ENCODE results near the gene TRIM9. TPM values are rescaled to one million over a fixed set of nuclear protein-coding genes. Genes with fewer than 3 reads are reported as not detected.

TRIM9 gene
- total RNA-seq, 1 experiment from 2014 or later: 0.63 TPM

- H3K27me3 ChIP-seq (ENCODE audit: low read length): no peaks in the 10 kb centered on the region
- no peaks in the 10 kb centered on the region for H3K79me2 ChIP-seq (ENCODE audit: low read length)
- no peak overlapping the region for H3K4me2 ChIP-seq (ENCODE audit: low read depth, low read length, poor library complexity, severe bottlenecking)
- no peaks in the 10 kb centered on the region for H3K9me2 ChIP-seq (replicated peaks; ENCODE audit: insufficient read depth, low read length)
- H3K36me3 ChIP-seq (ENCODE audit: insufficient read depth, low read length): no peaks in the 10 kb centered on the region
- H4K20me1 ChIP-seq (ENCODE audit: insufficient read depth, low read depth, low read length): no peaks in the 10 kb centered on the region
- no peak overlapping the region for H3K9ac ChIP-seq (ENCODE audit: low read length)
- no peaks in the 10 kb centered on the region for H3K9me3 ChIP-seq (ENCODE audit: low read length)
- no peak overlapping the region for H2AFZ ChIP-seq (ENCODE audit: low read length)
- no peak overlapping the region for H3K4me3 ChIP-seq (ENCODE audit: low read length)
- no peak overlapping the region for H3K27ac ChIP-seq (ENCODE audit: low read length)
- DNase-seq: no peak
- no peaks in the 10 kb centered on the region for H3K4me1 ChIP-seq (ENCODE audit: low read length)
These were observed 76.4 kb downstream of the TRIM9 start for GRCh38 chr14:51018521-51018920.

DNA sequence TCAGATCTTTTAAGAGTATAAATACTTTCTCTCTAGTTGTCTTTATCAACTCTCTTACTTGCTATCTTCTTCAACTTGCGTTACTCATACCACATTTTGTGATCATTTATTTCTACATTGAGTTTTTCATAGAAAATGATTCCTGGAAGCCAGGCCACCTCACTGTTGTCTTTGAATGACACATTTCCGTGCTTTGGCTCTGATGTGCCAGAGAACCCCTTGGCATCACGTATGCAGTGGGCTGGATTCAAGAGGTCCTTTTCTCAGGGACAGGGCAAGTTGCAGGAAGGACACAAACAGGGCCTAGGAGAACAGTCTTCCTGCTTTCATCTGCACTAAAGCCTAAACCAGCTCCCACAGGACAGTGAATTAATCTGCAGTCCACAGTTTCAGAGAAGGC, 80.3 kb downstream of the TRIM9 start:
- Histone ChIP-seq H3K9me2 (replicated peaks; ENCODE audit: insufficient read depth, low read length) (no peaks in the 10 kb centered on the region), H3K36me3 (ENCODE audit: insufficient read depth, low read length) (no peaks in the 10 kb centered on the region), H3K9ac (ENCODE audit: low read length) (no peak overlapping the region), H2AFZ (ENCODE audit: low read length) (no peak overlapping the region), H4K20me1 (ENCODE audit: insufficient read depth, low read depth, low read length) (no peaks in the 10 kb centered on the region), H3K79me2 (ENCODE audit: low read length) (no peaks in the 10 kb centered on the region), H3K4me3 (ENCODE audit: low read length) (no peak overlapping the region), H3K27me3 (ENCODE audit: low read length) (no peaks in the 10 kb centered on the region), H3K27ac (ENCODE audit: low read length) (no peak overlapping the region), H3K9me3 (ENCODE audit: low read length) (no peaks in the 10 kb centered on the region), H3K4me1 (ENCODE audit: low read length) (no peaks in the 10 kb centered on the region), H3K4me2 (ENCODE audit: low read depth, low read length, poor library complexity, severe bottlenecking) (no peak overlapping the region)
- no peak for DNase-seq

DNA sequence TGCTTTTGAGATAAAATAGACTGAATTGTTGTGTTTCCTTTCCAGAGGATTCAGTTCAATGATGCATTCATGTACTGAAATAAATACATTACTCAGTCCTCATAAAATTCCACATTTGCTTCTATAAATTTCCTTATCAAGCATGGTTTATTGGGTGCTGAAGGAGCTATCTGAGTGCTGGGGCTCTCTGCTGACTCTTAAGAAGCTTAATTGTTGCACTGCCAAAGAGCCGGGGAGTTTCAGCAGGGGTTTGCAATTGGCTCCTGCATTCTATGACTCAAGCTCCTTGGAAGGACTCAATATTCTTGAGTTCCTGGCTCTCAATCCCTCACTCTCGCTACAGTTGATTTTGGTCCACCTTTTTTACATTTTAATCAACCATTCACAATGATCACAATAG, 80.8 kb downstream of the TRIM9 start:
- no peaks in the 10 kb centered on the region for H3K4me1 ChIP-seq (ENCODE audit: low read length)
- no peaks in the 10 kb centered on the region for H3K27me3 ChIP-seq (ENCODE audit: low read length)
- no peak for DNase-seq
- H3K9ac ChIP-seq (ENCODE audit: low read length): no peak overlapping the region
- no peak overlapping the region for H3K4me2 ChIP-seq (ENCODE audit: low read depth, low read length, poor library complexity, severe bottlenecking)
- no peaks in the 10 kb centered on the region for H3K9me2 ChIP-seq (replicated peaks; ENCODE audit: insufficient read depth, low read length)
- no peaks in the 10 kb centered on the region for H3K79me2 ChIP-seq (ENCODE audit: low read length)
- H3K36me3 ChIP-seq (ENCODE audit: insufficient read depth, low read length): no peaks in the 10 kb centered on the region
- H3K4me3 ChIP-seq (ENCODE audit: low read length): no peak overlapping the region
- H3K9me3 ChIP-seq (ENCODE audit: low read length): no peaks in the 10 kb centered on the region
- H2AFZ ChIP-seq (ENCODE audit: low read length): no peak overlapping the region
- no peak overlapping the region for H3K27ac ChIP-seq (ENCODE audit: low read length)
- no peaks in the 10 kb centered on the region for H4K20me1 ChIP-seq (ENCODE audit: insufficient read depth, low read depth, low read length)

DNA sequence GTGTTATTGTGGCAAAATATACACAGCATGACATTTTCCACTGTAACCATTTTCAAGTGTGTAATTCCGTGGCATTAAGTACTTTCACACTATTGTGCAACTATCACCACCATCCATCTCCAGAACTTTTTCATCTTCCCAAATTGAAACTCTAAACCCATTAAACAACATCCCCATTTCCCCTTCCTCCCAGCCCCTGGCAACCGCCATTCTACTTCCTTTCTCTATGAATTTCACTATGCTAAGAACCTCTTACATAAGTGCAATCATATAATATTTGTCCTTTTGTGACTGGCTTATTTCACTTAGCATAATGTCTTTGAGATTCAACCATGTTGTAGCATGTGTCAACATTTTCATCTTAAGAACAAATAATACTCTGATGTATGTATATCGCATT, 82.8 kb downstream of the TRIM9 start:
- no peaks in the 10 kb centered on the region for H3K9me2 ChIP-seq (replicated peaks; ENCODE audit: insufficient read depth, low read length)

GRCh38 chr14:51008446-51008845, 86.5 kb downstream of the TRIM9 start:
- Histone ChIP-seq H3K79me2 (ENCODE audit: low read length) (no peaks in the 10 kb centered on the region), H3K4me1 (ENCODE audit: low read length) (no peaks in the 10 kb centered on the region), H3K9me3 (ENCODE audit: low read length) (no peaks in the 10 kb centered on the region), H3K36me3 (ENCODE audit: insufficient read depth, low read length) (no peaks in the 10 kb centered on the region), H4K20me1 (ENCODE audit: insufficient read depth, low read depth, low read length) (no peaks in the 10 kb centered on the region), H3K4me2 (ENCODE audit: low read depth, low read length, poor library complexity, severe bottlenecking) (no peak overlapping the region), H3K27me3 (ENCODE audit: low read length) (no peaks in the 10 kb centered on the region), H3K9me2 (replicated peaks; ENCODE audit: insufficient read depth, low read length) (no peaks in the 10 kb centered on the region), H2AFZ (ENCODE audit: low read length) (no peak overlapping the region), H3K4me3 (ENCODE audit: low read length) (no peak overlapping the region), H3K9ac (ENCODE audit: low read length) (no peak overlapping the region), H3K27ac (ENCODE audit: low read length) (no peak overlapping the region)
- no peak for DNase-seq

More for the DNA sequence above, 82.8 kb downstream of the TRIM9 start:
- Histone ChIP-seq H3K79me2 (ENCODE audit: low read length) (no peaks in the 10 kb centered on the region), H3K4me3 (ENCODE audit: low read length) (no peak overlapping the region), H2AFZ (ENCODE audit: low read length) (no peak overlapping the region), H4K20me1 (ENCODE audit: insufficient read depth, low read depth, low read length) (no peaks in the 10 kb centered on the region), H3K27ac (ENCODE audit: low read length) (no peak overlapping the region), H3K9ac (ENCODE audit: low read length) (no peak overlapping the region), H3K9me3 (ENCODE audit: low read length) (no peaks in the 10 kb centered on the region), H3K4me1 (ENCODE audit: low read length) (no peaks in the 10 kb centered on the region), H3K4me2 (ENCODE audit: low read depth, low read length, poor library complexity, severe bottlenecking) (no peak overlapping the region), H3K27me3 (ENCODE audit: low read length) (no peaks in the 10 kb centered on the region), H3K36me3 (ENCODE audit: insufficient read depth, low read length) (no peaks in the 10 kb centered on the region)
- no peak for DNase-seq

- no peaks in the 10 kb centered on the region for H3K9me2 ChIP-seq (replicated peaks; ENCODE audit: insufficient read depth, low read length)
- H3K79me2 ChIP-seq (ENCODE audit: low read length): no peaks in the 10 kb centered on the region
- H3K27ac ChIP-seq (ENCODE audit: low read length): no peak overlapping the region
- H3K27me3 ChIP-seq (ENCODE audit: low read length): no peaks in the 10 kb centered on the region
- no peak overlapping the region for H3K4me3 ChIP-seq (ENCODE audit: low read length)
- no peak overlapping the region for H2AFZ ChIP-seq (ENCODE audit: low read length)
- H3K36me3 ChIP-seq (ENCODE audit: insufficient read depth, low read length): no peaks in the 10 kb centered on the region
- no peak overlapping the region for H3K9ac ChIP-seq (ENCODE audit: low read length)
- no peaks in the 10 kb centered on the region for H3K9me3 ChIP-seq (ENCODE audit: low read length)
- no peak for DNase-seq
- no peaks in the 10 kb centered on the region for H4K20me1 ChIP-seq (ENCODE audit: insufficient read depth, low read depth, low read length)
- no peaks in the 10 kb centered on the region for H3K4me1 ChIP-seq (ENCODE audit: low read length)
- no peak overlapping the region for H3K4me2 ChIP-seq (ENCODE audit: low read depth, low read length, poor library complexity, severe bottlenecking)
These were observed 88.1 kb downstream of the TRIM9 start for GRCh38 chr14:51006781-51007211.

- Histone ChIP-seq H3K9me2 (replicated peaks; ENCODE audit: insufficient read depth, low read length) (no peaks in the 10 kb centered on the region), H3K79me2 (ENCODE audit: low read length) (no peaks in the 10 kb centered on the region), H3K4me1 (ENCODE audit: low read length) (no peaks in the 10 kb centered on the region), H3K4me2 (ENCODE audit: low read depth, low read length, poor library complexity, severe bottlenecking) (no peak overlapping the region), H2AFZ (ENCODE audit: low read length) (no peak overlapping the region), H3K4me3 (ENCODE audit: low read length) (no peak overlapping the region), H3K27ac (ENCODE audit: low read length) (no peak overlapping the region), H3K36me3 (ENCODE audit: insufficient read depth, low read length) (no peaks in the 10 kb centered on the region), H3K9ac (ENCODE audit: low read length) (no peak overlapping the region), H3K9me3 (ENCODE audit: low read length) (no peaks in the 10 kb centered on the region), H3K27me3 (ENCODE audit: low read length) (no peaks in the 10 kb centered on the region), H4K20me1 (ENCODE audit: insufficient read depth, low read depth, low read length) (no peaks in the 10 kb centered on the region)
- DNase-seq: no peak
These were observed 88.6 kb downstream of the TRIM9 start for GRCh38 chr14:51006324-51006723.

- Histone ChIP-seq H3K9me3 (ENCODE audit: low read length) (no peaks in the 10 kb centered on the region), H3K9ac (ENCODE audit: low read length) (no peak overlapping the region), H3K79me2 (ENCODE audit: low read length) (no peaks in the 10 kb centered on the region), H2AFZ (ENCODE audit: low read length) (no peak overlapping the region), H3K4me1 (ENCODE audit: low read length) (no peaks in the 10 kb centered on the region), H3K4me3 (ENCODE audit: low read length) (no peak overlapping the region), H4K20me1 (ENCODE audit: insufficient read depth, low read depth, low read length) (no peaks in the 10 kb centered on the region), H3K4me2 (ENCODE audit: low read depth, low read length, poor library complexity, severe bottlenecking) (no peak overlapping the region), H3K9me2 (replicated peaks; ENCODE audit: insufficient read depth, low read length) (no peaks in the 10 kb centered on the region), H3K27ac (ENCODE audit: low read length) (no peak overlapping the region), H3K27me3 (ENCODE audit: low read length) (no peaks in the 10 kb centered on the region), H3K36me3 (ENCODE audit: insufficient read depth, low read length) (no peaks in the 10 kb centered on the region)
- no peak for DNase-seq
These were observed 89.9 kb downstream of the TRIM9 start for GRCh38 chr14:51004801-51005526.

Data from Karpas-422 (cell line).